Activated CD4-positive, CD25-positive, alpha-beta regulatory T cell (primary cell): ENCODE data around the gene LOC101059915.

Experiments
- DNase-seq, 4 experiments: peaks; one replicate each; lab custom pipeline; 2025; lab: John Stamatoyannopoulos, UW

LOC101059915 gene

DNA sequence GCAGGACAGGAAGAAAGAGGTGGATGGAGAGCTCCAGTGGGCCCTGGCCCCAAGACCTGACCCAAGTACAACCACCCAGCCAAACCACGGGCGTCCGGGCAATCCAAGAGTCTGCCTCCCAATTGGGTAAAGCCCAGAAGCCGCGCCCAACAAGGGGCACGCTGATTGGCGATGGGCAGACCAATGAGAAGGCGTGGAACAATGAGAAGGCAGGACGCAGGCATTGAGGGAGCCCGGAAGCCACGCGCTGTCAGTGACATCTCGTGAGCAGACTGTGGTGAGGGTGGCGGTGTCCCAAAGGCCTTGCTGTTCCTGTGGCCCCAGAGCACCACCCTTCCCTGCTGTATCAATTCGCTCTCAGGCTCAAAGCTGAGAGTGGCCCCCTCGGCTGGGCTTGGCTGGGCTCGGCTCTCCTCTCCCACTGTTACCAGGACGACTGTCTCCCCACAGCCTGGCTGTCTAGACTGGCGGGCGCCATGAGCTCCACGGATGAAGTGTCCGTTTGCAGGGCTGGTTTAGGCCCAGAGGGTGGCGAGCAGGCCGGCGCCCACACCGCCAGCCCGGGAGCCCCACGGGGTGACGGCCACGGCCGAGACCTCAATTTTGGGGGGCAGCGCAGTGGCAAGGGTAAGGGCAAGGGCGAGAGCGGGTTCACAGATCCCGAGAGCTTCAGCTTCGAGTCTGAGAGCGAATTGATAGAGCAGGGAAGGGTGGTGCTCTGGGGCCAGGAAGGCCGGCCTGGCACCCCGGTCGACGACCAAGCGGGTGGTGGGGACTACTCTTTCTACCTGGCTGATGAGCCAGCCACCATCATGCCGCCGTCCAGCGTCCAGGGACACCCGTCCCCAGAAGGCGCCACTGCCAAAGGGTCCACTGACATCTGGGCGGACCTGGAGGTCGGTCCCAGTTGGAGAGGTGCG lies at the start of gene LOC101059915:
LOC101059915 (plus strand) TSS at position 219 of the 920 bp plus-strand sequence.
- no peak for DNase-seq

GRCh38 chrX:71617742-71618141 lies 49.6 kb upstream of the LOC101059915 start:
- DNase-seq = no peak

- DNase-seq = peak in 3 of 4 experiments; percentile 1 to 26 (median 7)
Measured at GRCh38 chrX:71618303-71618721, 49.0 kb upstream of the LOC101059915 start, which contains the start of gene CXCR3. TSS of gene CXCR3 (minus strand) at chrX:71618511. CDS start at chrX:71618449, 62 bp downstream.

DNA sequence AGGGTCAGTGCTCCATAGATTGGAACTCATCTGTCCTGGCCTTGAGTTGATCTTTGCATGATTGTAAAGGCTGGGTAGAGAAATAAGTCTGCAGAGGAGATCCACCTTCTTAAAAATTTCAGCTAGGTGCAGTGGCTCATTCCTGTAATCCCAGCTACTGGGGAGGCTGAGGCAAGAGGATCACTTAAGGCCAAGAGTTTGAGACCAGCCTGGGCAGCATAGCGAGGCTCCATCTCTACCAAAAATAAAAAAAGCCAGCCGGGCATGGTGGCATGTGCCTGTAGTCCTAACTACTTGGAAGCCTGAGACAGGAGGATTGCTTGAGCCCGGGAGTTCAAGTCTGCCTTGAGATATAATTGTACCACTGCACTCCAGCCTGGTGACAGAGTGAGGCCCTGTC lies 48.6 kb upstream of the LOC101059915 start:
- DNase-seq = no peak

DNA sequence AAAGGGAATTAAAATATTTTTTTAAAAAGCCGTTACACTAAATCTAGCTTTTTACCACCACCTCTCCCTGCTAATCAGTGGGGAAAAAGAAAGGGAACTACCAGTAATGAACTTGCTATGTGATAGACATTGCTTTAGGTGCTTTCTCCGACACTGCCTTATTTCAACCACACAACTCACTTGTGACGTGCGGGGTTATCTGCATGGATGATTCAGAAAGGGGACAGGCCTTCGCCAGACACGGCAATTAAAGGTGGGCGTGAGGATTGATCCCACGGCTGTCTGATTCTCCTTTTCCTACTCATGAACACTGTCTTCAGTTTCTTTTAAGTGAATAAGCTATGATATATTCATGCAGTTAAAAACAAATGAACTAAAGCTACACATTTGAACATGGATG lies 48.2 kb upstream of the LOC101059915 start:
- DNase-seq = peak in 2 of 4 experiments; percentile 3 to 9

GRCh38 chrX:71619986-71620385 lies 47.4 kb upstream of the LOC101059915 start:
- DNase-seq = no peak

- DNase-seq = no peak
Measured at GRCh38 chrX:71621603-71622002, 45.7 kb upstream of the LOC101059915 start.

- no peak for DNase-seq
Measured at GRCh38 chrX:71622032-71622575, 45.2 kb upstream of the LOC101059915 start.

- peak; percentile 3 to 39 (median 26) for DNase-seq
Measured at GRCh38 chrX:71622576-71623450, 44.5 kb upstream of the LOC101059915 start.

- DNase-seq = no peak
Measured at GRCh38 chrX:71623714-71624113, 43.6 kb upstream of the LOC101059915 start.

- DNase-seq = no peak
Measured at GRCh38 chrX:71625471-71625870, 41.9 kb upstream of the LOC101059915 start.

DNA sequence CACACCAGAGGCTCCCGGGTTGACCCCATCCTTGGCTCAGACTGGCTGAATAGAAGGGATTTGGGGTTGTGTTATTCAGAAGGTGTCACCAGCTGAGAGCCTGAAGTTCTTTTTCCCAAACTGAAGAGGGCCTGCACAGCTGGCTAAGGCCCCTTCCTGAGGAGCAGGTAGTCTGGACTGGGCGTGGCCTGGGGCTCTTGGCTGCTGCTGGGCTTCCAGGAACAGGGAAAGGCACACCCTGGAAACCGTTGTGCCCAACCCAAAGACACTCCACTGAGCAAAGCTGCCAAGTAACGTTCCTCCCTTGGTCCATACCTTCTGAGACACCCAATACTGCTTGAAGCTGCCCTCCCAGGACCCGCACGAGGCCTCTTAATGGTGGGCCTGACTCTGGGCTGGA lies 40.8 kb upstream of the LOC101059915 start:
- DNase-seq = no peak

- no peak for DNase-seq
Measured at GRCh38 chrX:71627588-71628404, 39.5 kb upstream of the LOC101059915 start.

- no peak for DNase-seq
Measured at GRCh38 chrX:71629467-71629866, 37.9 kb upstream of the LOC101059915 start.

DNA sequence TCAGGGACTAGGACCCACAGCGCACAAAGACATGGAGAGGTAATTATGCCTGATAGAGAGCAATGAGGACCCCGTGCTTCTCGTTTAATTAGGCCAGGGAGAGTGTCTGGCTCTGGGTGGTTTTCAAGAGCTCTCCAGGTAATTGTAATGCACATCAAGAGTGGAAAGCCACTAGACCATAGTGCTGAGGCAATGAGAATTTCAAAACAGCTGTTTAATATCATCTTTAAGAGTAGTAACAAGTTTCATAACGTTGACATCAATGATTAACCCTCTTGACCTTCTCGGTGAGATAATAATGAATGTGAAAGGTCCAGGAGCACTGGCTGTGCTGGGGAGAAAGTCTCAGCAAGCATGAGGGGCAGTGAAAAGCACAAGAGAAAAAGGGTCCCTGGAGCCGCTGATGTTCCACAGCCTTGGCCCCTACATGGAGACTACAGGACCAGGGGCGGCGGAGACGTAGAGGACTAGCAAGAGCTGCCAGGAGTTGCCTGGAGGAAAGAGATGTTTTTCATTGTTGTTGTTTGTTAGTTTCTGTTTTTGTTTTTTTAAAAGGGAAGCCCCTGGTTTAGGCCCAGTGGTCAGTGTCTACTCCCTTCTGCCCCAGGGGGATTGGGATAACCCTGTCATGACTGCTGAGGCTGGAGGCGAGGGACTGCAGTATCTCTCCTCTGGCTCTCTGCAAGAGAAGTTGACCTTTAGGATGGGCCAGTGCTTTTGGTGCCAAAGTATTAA lies 34.3 kb upstream of the LOC101059915 start:
- no peak for DNase-seq

DNA sequence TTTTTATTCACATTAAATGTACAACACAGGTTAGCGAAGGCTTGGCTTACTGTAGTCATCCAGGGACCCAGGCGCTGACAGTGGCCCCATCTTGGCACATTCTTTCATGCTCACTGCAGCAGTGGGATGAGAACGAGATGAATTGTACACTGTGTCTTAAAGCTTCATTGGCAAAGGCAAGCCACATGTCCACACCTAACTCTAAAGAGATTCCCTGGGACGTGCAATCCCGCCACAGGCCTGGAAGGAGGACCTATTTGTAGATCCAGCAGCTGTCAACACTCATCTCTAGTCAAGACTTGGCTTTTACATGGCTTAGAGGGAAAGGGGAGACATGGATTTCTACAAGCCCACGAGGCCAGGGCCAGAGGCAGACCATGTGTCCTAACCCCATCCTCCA lies 33.0 kb upstream of the LOC101059915 start:
- DNase-seq = no peak

DNA sequence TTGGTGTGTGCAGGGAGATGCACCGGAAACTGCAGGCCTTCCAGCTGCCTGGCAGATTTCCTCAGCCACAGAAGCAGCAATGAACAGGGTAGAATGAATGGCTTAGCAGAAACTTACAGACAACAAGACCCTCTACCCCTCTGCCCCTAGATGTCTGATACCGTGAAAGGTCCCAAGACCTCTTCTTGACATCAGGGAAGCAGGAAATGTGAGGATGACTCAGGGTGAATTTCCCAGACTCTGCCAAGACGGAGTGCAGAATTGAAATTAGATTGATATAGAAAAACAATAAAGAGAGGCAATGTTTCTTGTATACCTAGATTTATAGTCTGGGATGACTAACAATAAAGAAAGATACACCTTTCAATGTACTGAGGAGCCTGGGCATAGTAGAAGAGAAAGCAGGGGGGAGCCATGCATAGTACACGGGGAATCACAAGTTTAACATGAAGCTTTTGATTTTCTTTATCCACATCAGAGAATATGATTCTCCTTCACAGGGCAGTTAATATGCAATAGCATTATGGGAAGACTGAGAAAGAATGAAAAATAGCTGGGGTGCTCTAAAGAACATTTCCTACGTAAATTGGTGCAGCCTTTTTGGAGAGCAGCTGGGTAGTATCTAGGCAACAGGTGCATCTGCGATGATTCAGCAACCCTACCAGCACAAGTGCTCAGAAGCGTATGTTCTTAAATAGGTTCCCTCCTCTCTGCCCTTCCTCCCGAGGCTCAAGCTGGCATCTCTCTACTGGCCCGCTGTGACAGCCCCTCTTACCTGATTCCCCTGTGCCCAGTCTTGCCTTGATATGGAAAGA lies 30.7 kb upstream of the LOC101059915 start:
- DNase-seq = no peak

DNA sequence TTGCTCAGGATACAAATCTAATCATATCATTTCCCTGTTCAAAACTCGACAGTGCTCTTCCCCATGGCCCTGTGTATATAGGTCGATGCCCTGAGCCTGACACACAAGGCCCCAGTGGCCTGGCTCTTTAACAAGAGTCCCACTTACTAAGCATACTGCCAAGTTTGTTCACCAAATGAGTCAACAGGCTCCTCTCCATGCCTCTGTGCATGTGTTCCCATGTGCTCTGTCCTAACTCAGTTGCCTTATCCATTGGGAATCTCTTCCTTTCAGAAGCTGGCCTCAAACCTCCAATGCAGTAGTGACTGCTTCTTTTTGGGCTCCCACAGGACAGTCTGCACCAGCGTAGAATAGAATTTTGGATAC lies 30.1 kb upstream of the LOC101059915 start:
- no peak for DNase-seq

DNA sequence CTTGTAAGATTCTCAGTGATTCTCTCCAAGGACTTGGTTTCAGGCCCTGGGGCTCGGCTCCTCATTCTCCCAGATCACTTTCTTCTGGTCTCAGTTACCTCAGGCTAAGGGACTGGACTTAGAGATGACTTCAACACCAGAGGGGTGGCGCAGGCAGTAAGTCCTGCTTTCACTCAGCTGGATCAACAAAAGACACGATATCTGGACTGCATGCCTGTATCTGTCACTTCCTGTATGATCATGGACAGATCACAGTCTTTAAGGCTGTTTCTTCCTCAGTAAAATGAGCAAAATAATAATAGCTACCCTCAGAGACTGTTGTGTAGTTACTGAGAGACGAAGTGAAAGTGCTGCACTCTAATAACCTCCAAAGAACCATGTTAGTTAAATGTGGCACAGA lies 29.5 kb upstream of the LOC101059915 start:
- no peak for DNase-seq

GRCh38 chrX:71638409-71638808 lies 28.9 kb upstream of the LOC101059915 start:
- DNase-seq = no peak
